ENCODE data around the gene TTC7B. TPM values are rescaled to one million over a fixed set of nuclear protein-coding genes. Genes with fewer than 3 reads are reported as not detected.
"Not testable (repeated sequence)": the region's sequence is repeated elsewhere in the genome, so short reads cannot be mapped to it uniquely, and the experiment has no call there.

The TTC7B gene
- total RNA-seq, 1 donor from 2014 or later, result 23.9 TPM

DNA sequence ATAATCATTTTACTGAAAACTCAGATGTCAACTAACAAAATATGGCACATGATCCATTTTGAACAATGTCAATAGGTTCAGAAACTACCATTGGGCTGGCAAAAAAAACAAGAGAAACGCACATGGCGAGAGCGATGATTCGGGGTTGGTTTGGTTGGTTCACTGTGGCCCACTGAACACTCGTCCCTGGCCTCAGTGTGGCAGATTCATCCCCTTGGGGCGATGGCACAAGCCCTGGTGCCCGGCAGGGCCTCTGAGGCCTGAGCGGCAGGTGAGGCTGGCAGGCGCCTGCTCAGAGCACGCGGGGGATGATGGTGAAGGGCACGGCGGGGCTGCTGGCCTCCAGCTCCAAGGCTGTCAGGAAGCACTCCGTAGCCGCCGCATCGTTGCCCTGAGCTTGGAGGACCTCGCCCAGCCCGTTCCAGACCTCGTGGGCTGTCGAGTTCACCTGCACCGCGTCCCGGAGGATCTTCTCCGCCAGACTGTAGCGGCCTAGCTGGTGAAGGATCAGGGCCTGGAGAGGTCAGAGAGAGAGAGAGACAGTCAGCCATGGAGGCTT, 275.1 kb downstream of the TTC7B start:
- DNase-seq, result no peak

DNA sequence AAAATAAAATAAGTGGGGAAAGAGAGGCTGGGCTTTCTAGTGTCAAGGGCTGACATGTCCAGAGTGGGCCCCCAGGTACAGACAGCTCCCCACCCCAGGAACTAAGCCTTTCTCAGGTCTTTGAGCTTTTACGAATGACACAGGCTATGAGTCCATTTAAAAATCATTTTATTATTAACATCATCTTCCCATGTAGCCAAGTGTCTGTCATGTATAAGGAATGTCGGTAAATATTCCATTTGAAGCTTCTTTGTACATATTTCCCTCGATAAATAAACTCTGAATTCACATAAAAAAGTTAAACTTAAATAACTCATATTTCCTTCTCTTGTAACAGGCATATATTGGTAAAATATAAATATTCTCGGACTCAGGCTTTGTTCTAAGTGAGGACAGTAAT, 275.8 kb downstream of the TTC7B start:
- DNase-seq, result no peak

DNA sequence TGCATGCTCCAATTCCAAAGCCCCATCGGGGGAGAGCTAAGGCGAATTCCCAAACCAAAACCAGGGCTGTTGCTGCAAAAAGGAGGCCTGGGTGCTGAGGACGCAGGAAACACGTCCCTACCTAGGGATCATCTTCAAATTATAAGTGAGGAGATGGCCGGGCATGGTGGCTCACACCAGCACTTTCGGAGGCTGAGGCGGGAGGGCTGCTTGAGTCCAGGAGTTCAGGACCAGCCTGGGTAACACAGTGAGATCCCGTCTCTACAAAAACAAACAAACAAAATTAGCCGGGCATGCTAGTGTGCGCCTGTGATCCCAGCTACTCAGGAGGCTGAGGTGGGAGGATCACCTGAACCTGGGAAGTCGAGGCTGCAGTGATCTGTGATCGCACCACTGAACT, 276.2 kb downstream of the TTC7B start:
- no peak for DNase-seq

DNA sequence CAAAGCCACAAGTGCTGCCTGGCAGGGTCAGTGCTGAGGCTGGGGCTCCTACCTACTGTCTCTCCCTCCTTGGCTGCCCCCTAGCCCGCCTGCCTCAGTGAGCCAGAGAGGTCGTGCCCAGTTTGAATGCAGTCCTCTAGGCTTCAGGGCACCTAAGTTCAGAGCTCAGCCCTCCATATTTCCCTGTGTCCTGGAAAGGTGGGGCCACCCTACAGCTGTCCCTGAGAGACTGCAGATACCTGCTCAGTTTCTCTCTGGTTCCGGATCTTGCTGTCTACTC, 276.8 kb downstream of the TTC7B start:
- no peak for DNase-seq

DNA sequence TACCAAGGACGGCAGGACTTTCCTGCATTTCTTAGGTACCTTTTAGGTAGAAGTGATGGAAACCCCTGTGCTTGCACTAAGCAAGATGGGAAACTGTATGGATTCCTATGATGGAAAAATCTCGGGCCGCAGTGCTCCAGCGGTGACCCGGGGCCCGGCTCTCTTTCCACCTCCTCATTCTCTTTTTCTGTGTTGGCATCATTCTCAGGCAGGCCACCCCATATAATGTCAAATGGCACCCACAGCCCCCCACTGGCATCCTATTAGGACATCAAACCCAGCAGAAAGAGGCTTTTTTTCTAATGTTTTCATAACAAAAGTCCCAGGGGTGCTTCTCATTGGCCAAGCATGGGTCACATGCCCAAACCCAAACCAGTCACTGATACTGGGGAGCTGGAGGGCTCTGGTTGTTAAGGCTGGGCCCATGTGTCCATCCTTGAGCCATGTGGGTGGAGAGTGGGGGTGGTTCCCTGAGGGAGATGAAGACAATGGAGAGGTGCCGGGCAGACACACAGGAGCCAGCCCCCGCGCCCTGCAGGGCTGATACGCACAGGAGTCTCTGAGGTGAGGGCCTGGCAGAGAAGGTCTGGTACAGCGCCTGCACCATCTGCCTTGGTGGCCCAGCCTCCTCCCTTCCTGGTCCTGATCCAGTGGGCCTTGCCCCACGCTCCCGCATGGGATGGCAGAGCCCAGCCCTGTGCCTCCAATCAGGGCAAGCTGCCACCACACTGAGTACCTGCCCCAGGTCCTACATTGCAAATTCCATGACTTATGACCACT, 277.3 kb downstream of the TTC7B start:
- no peak for DNase-seq

DNA sequence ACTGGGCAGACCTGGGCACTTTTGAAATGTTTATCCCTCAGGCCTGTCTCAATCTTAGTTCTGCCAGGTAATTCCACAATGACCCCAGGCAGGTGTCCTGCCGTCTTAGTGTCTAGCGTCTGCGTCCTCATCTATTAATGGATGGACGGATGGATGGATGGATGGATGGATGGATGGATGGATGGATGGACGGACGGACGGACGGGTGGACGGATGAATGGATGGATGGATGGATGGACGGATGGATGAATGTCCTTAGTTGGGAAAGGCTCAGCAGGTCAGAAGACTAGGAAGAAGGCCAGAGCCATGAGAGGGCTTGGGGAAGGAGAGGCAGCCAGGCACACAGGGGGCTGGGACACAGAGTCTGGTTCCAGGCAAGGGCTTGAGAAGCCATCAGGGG, 278.1 kb downstream of the TTC7B start:
- DNase-seq, result no peak

DNA sequence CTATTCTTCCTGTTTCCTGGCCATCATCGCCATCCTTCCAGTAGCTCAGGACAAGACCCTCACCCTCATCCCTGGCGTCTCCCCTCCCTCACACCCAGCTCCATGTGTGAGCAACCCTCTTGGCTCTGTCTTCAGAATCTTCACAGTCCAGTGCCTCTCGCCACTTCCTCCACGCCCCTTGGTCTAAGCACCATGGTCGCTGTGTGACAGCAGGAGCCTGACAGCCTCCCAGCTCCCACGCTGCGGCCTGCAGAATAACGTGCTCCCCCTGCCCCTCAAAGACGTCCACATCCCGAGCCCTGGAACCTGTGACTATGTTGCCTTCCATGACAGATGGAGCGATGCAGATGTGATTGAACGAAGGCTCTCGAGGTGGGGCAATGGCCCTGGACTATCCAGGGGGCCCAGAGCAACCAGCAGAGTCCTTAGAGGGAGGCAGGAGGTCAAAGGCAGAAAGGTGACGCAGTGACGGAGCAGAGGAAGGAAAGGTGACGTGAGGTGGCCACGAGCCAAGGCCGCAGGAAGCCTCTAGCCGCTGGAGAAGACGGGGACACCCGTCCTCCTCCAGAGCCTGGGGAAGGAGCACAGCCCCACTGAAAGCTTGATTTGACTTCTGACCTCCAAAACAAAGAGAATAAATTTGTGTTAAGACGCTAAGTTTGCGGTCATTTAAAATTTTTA, 279.6 kb downstream of the TTC7B start:
- no peak for DNase-seq

DNA sequence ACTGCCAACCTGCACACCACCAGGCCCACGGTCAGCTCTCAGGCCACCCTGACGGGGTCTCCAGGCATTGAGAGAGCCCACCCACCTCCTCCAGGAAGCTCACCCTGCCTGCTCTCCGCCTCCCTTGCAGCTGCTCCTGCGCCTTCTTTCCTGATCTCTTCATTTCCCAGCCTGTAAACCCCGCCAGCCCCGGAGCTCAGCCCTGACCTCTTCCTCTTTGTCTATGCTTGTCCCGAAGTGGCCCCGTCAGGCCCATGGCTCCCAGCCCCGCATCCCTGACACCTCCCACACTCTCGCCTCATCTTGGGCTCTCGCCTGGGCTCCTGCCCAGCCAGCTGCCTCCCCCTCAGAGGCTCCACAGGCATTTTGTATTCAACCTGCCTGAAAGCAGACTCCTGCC, 280.1 kb downstream of the TTC7B start:
- DNase-seq, result no peak

DNA sequence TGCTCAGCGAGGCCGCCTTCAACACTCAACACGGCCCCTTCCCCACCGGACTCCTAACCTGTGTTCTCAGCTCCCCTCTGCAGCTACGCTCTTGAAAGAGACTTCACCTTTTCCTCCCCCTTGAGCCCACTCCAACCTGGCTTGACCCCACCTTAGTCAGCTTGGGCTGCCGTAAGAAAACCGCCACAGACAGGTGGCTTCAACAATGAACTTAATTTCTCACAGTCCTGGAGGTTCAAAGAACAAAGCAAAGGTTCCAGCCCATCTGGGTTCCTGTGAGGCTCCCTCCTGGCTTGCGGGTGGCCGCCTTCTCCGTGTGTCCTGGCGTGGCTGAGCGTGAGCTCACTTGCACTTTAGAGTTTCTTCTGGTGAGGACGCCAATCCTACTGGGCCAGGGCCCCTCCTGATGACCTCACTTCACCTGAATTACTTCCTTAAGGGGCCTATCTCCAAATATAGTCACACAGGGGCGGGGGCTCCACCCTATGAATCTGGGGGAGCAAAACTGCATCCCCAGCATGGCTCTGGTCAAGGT, 280.6 kb downstream of the TTC7B start:
- no peak for DNase-seq

DNA sequence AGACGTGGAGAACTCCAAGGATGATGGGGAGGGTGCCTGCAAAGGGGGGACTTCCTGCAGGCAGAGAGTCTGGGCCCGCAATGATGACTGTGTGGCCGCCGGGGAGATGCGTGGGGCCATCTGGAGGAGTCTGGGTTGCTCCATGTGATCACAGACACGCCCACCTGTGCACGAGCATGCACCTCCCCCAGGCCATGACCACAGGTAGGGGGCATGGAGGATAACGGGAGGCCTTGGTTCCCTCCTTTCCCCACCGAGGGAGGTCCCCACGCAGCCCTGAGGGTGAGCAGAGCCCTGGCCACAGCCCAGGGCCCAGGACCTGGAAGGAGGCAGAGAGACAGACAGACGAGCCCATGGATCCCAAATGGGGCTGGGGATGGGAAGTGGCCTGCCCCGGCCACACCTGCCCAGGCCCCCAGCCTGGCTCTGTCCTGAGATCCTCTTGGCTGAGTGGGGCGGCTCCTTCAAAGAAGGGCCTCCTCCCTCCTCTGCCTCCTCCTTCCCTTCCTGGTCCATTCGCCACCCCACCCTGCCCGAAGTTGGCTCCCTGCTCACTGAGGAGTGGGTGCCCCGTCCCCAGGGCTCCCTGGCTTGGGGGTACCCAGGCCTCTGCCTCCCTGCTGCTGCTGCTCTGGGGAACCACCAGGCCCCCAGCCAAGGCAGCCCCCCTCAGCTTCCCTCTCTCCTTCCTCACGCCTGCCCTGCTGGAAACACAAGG, 281.2 kb downstream of the TTC7B start:
- no peak for DNase-seq

DNA sequence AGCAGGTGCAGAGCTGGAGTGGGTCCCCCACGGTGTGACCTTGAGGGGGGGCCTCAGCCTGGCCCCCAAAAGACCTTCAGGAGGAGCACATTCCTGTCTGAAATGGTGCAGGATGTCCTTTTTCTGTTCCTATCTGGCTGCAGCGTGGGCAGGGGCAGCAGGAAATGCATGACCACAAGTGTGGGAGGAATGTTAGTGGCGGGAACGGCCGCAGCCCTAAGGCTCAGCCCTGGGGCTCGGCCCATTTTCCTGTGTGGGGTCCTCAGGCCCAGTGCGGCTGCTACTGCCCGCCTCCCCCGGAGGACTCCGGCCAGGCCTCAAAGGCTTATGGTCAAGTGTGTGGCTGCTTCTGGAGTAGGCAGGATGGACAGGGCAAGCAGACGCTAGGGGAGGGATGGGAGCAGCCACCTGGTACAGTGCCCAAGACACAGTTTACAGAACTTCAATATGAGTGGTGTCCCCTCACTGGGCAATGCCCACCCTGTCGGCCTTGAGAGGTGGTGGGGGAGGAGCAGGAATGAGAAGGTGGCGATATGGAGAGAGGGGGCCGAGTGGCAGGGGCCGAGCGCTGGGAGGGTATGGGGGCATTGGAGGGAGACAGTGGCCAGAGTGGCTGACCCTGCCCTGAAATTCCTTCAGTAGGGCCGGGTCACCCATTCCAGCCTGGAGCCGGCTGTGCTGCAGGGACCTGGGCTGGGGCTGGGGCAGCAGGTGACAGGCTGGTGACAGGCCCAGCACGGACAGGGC, 282.0 kb downstream of the TTC7B start:
- no peak for DNase-seq

DNA sequence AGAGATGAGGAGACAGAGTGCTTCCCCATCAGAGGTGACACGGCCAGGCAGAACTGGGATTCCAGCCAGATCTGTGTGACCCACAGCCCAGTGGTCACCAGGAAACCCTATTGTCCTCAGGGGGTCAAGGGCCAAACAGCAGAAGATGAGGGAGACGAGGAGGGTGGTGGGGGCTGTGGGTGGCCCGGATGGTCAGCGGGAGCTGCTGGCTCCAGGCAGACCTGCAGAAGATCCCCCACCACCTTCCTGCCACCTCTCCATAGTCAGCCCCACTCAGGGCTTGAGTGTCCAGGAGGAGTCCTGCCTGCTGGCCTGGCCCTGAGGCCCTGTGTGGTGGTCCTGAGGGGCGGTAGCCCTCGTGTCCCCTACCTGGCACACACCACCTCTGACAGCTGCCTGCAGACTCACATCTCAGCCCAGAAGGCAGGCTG, 282.6 kb downstream of the TTC7B start:
- DNase-seq, result no peak

DNA sequence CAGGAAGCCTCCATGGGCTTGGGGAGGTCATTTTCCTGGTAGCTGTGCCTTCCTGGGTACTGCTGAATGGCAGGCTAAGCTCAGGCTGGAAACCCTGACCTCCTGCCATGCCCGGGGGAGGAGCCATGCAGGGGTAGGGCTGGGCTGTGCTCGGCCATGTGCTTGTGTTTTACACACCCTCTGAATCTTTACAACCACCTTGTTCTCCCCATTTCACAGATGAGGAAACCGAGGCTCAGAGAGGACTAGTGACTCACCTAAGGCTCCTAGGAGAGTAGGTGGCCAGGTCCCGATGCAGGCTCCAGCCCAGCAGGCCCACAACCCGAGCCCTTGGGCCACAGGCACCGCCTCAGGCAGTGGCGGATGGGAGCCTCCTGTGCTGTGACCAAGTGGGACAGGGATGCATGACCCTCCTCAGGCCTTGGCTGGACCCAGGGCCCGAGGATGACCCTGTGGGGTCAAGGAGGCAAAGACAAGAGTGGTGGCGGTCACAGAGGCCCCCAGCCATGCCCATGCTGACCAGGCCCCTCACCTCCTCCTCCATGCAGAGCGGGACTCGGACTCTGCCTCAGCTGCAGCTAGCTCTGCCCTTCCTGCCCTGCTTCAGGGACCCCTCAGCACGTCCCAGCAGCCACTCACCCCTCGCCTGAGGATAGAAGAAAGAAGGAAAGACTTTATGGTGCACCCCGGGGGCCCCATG, 283.3 kb downstream of the TTC7B start:
- no peak for DNase-seq

DNA sequence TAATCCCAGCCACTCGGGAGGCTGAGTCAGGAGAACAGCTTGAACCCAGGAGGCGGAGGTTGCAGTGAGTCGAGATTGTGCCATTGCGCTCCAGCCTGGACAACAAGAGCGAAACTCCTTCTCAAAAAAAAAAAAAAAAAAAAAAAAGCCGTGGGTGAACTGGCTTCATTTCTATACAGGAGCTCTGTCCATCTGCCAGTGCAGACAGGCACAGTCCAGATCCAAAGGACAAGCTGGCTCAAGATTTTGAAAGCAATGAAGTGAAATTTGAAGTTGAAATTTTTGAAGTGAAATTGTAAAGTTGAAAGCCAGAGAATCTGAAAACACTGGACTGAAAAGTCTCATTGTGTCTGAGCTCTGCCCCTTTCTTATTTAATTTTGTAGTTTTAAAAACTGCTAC, 284.7 kb downstream of the TTC7B start:
- no peak for DNase-seq

DNA sequence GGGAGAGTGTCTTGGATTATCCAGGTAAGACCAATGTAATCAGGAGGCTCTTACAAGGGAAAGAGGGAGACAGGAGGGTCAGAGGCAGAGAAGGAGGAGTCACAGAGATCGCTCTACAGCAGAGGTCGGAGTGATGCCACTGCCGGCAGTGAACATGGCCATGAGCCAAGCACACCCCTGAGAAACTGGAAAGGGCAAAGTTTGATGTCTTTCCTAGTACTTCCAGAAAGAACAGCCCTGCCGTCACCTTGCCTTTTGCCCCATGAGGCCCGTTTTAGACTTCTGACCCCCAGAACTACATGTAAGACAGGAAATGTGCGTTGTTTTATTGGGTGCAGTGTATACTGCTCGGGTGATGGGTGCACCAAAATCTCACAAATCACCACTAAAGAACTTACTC, 285.7 kb downstream of the TTC7B start:
- no peak for DNase-seq

DNA sequence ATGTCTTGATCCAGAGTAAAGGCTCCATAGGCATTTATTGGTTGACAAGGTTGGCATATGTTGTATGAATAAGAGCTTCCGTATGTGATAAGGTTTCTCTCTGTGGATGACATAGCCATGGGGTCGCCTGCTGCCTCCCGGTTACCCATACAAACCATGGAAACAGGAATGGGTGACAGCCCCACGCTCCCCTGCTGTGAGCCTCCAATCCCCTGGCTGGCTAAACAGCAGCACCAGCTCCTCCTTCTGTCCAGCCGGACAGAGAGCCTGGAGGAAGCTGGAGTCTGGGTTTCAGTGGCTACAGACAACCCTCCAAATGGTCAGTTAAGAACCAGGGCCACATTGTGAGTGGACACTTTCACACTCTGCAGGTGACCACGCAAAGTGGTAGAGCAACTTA, 288.3 kb downstream of the TTC7B start:
- no peak for DNase-seq

DNA sequence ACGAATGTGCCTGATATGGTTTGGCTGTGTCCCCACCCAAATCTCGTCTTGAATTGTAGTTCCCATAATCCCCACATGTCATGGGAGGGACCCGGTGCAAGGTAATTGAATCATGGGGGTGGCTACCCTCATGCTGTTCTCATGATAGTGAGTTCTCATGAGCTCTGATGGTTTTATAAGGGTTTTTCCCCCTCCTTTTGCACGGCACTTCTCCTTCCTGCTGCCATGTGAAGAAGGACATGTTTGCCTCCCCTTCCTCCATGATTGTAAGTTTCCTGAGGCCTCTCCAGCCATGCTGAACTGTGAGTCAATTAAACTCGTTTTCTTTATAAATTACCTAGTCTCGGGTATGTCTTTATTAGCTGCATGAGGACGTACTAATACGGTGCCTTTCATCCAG, 289.7 kb downstream of the TTC7B start:
- not testable (repeated sequence) for DNase-seq

DNA sequence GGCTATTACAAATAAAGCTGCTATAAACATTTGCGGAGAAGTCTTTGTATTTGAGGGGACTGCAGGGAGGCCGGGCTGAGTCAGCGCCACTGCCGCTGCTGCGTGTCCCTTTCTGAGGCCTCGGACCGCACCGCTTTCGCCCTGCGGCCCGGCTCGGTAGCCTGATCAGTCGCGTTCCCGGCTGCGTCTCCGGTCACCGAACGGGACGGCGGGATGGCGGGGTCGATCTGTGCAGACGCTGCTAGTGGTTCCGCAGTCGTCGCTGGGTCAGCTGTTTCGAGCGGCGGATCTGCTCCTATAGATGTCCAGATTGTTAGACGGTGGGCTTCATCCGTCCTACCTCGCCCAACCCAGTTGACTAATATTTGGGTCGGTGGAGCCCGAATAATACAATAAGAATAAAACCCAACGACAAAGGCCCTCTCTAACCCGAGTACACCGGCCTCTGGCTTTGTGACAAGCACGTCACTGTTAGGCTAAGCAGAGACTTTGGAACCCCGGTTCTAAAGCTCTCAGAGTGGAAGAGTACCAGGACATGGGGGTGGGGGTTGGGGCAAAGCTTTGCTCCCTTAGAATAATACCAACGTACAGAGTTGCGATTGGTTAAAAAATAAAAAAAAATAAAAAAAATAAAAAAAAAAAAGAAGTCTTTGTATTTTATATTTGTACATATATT, 290.7 kb downstream of the TTC7B start:
- DNase-seq, result not testable (repeated sequence)

DNA sequence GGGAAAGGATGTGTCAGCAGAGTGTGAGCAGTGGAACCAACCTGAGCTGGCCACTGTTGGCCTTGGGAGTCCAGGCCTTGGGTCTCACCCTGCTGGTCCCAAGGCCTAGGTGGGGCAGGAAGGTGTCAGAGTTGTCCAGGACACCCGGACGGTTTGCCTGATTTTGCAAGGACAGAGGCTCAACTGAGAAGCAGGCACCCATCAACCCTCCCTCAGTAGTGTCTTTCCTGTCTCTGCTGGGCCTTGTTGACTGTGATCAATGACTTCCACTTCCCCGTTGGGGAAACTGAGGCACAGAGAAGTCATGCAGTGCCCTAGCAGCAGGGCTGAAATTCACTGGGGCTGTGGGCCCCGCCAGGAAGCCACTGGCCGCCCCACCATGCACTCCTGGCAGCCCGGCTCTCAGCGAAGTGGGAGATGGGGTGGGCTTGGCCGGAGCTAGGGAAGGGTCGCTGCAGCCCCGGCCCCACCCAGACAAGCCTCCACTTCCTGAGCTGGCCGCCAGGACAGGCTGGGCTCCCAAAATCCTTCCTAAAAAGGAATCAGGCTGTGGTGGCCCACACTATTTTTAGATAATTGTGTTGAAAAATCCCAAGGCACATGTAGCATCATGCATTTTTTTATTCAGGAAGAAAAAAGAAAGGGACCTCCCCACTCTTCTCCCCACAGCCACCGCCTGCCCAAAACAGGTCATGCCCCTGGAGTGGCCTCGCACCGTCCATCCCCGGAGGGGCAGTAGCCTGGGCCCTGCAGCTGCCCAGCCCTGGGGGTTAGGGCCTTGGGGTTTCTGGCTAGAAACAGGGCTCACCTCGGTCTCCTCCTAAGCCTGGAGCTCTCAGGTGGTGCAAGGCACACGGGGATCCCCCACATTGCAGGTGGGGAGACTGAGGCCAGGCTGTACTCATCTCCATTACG, 292.0 kb downstream of the TTC7B start:
- DNase-seq, result no peak

DNA sequence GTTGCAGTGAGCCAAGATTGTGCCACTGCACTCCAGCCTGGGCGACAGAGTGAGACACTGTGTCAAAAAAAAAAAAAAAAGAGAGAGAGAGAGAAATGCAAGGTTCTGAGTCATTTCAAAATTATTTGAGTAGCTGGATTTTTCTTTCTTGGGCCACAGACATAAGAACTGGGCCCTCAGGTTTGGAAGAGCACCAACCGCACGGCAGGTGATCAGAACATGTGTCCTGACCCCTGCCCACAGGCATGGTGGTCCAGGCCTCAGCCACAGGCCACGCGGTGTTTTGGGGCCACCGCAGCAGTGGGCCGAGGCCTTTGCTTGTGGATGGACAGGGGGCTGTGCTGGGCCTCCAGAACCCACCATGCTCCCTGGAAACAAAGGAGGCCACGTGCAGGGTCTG, 292.7 kb downstream of the TTC7B start:
- DNase-seq, result no peak
